Caco-2 (cell line): Measurements from ENCODE around the gene SCAF8. TPM values are rescaled to one million over a fixed set of nuclear protein-coding genes. Genes with fewer than 3 reads are reported as not detected.
A peak's percentile ranks its signal among the peaks of the same experiment; 100 is the strongest.

Experiments used
- BruUV-seq: library from RNA; stranded (reverse); fragments of 400-500 nt; replicated peaks from 2 replicates; lab custom pipeline; 2021; lab: Mats Ljungman, UMichigan
- CTCF ChIA-PET: fragments of 300-600 bp; sonication (Branson Sonifier 250); formaldehyde crosslinking; loops from one replicate; lab custom pipeline; 2022; ENCODE audit warnings: antibody characterized with exemption; lab: Charles Lee
- POLR2A ChIA-PET: fragments of 300-600 bp; sonication (Branson Sonifier 250); formaldehyde crosslinking; loops from one replicate; lab custom pipeline; 2022; ENCODE audit warnings: antibody characterized with exemption; lab: Charles Lee
- DNase-seq, 2 experiments: peaks; one replicate each; pipeline versions ENCODE4 v3.0.0 to v3.0.0-alpha.2; 2020 to 2022
- H3K27me3 ChIP-seq: replicated peaks from 2 replicates; pipeline ENCODE4 v1.6.0; 2011; ENCODE audit warnings: low read length; ENCODE audit not compliant: control insufficient read depth, insufficient read depth
- H3K36me3 ChIP-seq: 2 replicates; pipeline ENCODE4 v1.5.1; 2011; ENCODE audit warnings: low read length; ENCODE audit not compliant: control insufficient read depth, insufficient read depth
- H3K4me1 ChIP-seq: fragments of 250-450 bp; sonication (Bioruptor Pico); 2 replicates; pipeline ENCODE4 v1.5.1; 2020; ENCODE audit warnings: mild to moderate bottlenecking
- H3K4me3 ChIP-seq: 2 replicates; pipeline ENCODE4 v1.5.1; 2011; ENCODE audit warnings: low read depth, mild to moderate bottlenecking, control low read depth, low read length
- H3K9me3 ChIP-seq: fragments of 250-450 bp; sonication (Bioruptor Pico); 2 replicates; pipeline ENCODE4 v1.5.1; 2020; ENCODE audit warnings: mild to moderate bottlenecking, moderate library complexity
- H3K27ac Mint-ChIP-seq: one replicate; pipeline ENCODE4 v1.8.0; 2022; ENCODE audit warnings: mixed read lengths; ENCODE audit not compliant: unreplicated experiment
- H3K27me3 Mint-ChIP-seq: one replicate; pipeline ENCODE4 v1.8.0; 2022; ENCODE audit warnings: mixed read lengths; ENCODE audit not compliant: insufficient read depth, unreplicated experiment
- H3K36me3 Mint-ChIP-seq: one replicate; pipeline ENCODE4 v1.8.0; 2022; ENCODE audit warnings: mild to moderate bottlenecking, mixed read lengths; ENCODE audit not compliant: insufficient read depth, unreplicated experiment
- H3K4me1 Mint-ChIP-seq: one replicate; pipeline ENCODE4 v1.8.0; 2022; ENCODE audit warnings: low read depth, mixed read lengths; ENCODE audit not compliant: unreplicated experiment
- H3K4me3 Mint-ChIP-seq: one replicate; pipeline ENCODE4 v1.8.0; 2022; ENCODE audit warnings: mild to moderate bottlenecking, moderate library complexity, mixed read lengths; ENCODE audit not compliant: unreplicated experiment
- H3K9me3 Mint-ChIP-seq: one replicate; pipeline ENCODE4 v1.8.0; 2022; ENCODE audit warnings: mixed read lengths; ENCODE audit not compliant: unreplicated experiment
- intact Hi-C: fragments of 100-400 bp; cut with micrococcal nuclease; formaldehyde crosslinking; loops from one replicate; pipeline ENCODE4 v1.10.0; 2022; ENCODE audit not compliant: unreplicated experiment
- total RNA-seq: library from RNA; stranded (reverse); gene quantifications from 2 replicates; pipeline ENCODE4 v1.2.3, GENCODE V29; 2022
- TF ChIP-seq, protein P1 (sequence below), 2 experiments: fragments of 200-600 bp in 1 of 2; IDR thresholded peaks; 1 replicate in 1 of 2; 2 replicates in 1 of 2; pipeline versions ENCODE4 v1.5.1 to v1.8.0; 2011 to 2022; ENCODE audit warnings: antibody characterized with exemption in 1 of 2, control low read depth in 1 of 2, inconsistent platforms in 1 of 2, low read depth in 1 of 2, low read length in 1 of 2, mild to moderate bottlenecking in 1 of 2, moderate library complexity in 1 of 2; ENCODE audit not compliant: insufficient read depth in 1 of 2, severe bottlenecking in 1 of 2, unreplicated experiment in 1 of 2

The SCAF8 gene
- total RNA-seq, 1 experiment from 2014 or later: 45.2 TPM

GRCh38 chr6:154821638-154822037, 88.4 kb downstream of the SCAF8 start:
- H3K4me3 ChIP-seq: no peak overlapping the region
- Mint-ChIP-seq H3K4me1 (no peaks in the 10 kb centered on the region), H3K36me3 (peaks cover 81% of the 10 kb centered on the region), H3K4me3 (no peak overlapping the region), H3K27me3 (no peaks in the 10 kb centered on the region), H3K27ac (no peak overlapping the region), H3K9me3 (no peaks in the 10 kb centered on the region)
- 0 out of 2 replicates have a peak, but pooled peaks cover 1% of the 10 kb centered on the region for H3K36me3 ChIP-seq
- POLR2A ChIA-PET: no interaction called here
- H3K4me1 ChIP-seq: no peaks in the 10 kb centered on the region
- no TSS peak for BruUV-seq
- H3K27me3 ChIP-seq: no peaks in the 10 kb centered on the region
- TF ChIP-seq, protein P1, sequence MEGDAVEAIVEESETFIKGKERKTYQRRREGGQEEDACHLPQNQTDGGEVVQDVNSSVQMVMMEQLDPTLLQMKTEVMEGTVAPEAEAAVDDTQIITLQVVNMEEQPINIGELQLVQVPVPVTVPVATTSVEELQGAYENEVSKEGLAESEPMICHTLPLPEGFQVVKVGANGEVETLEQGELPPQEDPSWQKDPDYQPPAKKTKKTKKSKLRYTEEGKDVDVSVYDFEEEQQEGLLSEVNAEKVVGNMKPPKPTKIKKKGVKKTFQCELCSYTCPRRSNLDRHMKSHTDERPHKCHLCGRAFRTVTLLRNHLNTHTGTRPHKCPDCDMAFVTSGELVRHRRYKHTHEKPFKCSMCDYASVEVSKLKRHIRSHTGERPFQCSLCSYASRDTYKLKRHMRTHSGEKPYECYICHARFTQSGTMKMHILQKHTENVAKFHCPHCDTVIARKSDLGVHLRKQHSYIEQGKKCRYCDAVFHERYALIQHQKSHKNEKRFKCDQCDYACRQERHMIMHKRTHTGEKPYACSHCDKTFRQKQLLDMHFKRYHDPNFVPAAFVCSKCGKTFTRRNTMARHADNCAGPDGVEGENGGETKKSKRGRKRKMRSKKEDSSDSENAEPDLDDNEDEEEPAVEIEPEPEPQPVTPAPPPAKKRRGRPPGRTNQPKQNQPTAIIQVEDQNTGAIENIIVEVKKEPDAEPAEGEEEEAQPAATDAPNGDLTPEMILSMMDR (IDR thresholded peaks at IDR 0.05; ENCODE audit: insufficient read depth in 1 of 2, low read depth in 1 of 2, low read length in 1 of 2, severe bottlenecking in 1 of 2, unreplicated experiment in 1 of 2): no peak
- CTCF ChIA-PET: no interaction called here
- DNase-seq: no peak
- no peaks in the 10 kb centered on the region for H3K9me3 ChIP-seq
- intact Hi-C loops: no loop called here

DNA sequence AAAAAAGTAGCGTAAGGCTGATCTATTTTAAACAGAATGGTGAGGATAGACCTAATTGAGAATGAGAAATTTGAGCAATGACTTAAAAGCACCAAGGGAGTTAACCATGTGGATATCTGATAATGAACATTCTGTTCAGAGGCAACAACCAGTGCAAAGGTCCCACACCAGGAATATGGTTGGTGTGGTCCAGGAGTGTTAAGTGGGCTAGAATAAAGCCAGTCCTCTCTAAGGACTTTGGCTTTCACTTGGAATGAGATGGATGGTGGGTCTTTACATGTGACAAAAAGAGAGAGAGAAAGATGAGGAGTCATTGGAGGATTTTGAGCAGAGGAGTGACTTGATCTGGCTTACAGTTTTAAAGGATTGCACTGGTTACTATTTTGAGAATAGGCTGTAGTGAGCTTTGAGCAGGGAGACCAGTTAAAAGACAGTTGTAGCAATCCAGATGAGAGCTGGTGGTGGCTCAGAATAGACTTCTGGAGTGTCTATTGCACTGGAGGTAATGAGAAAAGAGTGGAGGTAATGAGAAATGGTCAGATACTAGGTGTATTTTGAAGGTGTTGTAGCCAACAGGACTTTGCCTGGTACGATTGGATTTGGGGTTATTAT, 89.8 kb downstream of the SCAF8 start:
- Mint-ChIP-seq H3K36me3 (peaks cover 79% of the 10 kb centered on the region), H3K27me3 (no peaks in the 10 kb centered on the region), H3K4me1 (no peaks in the 10 kb centered on the region), H3K27ac (peak overlapping the region; percentile 50), H3K4me3 (no peak overlapping the region), H3K9me3 (no peaks in the 10 kb centered on the region)
- intact Hi-C loops: no loop called here
- H3K4me3 ChIP-seq: no peak overlapping the region
- BruUV-seq: no TSS peak
- 0 out of 2 replicates have a peak, but pooled peaks cover 1% of the 10 kb centered on the region for H3K36me3 ChIP-seq
- ChIA-PET POLR2A (no interaction called here), CTCF (no interaction called here)
- TF ChIP-seq, protein P1 (IDR thresholded peaks at IDR 0.05; ENCODE audit: insufficient read depth in 1 of 2, low read depth in 1 of 2, low read length in 1 of 2, severe bottlenecking in 1 of 2, unreplicated experiment in 1 of 2): no peak
- H3K27me3 ChIP-seq: no peaks in the 10 kb centered on the region
- DNase-seq: no peak
- no peaks in the 10 kb centered on the region for H3K4me1 ChIP-seq
- H3K9me3 ChIP-seq: no peaks in the 10 kb centered on the region

DNA sequence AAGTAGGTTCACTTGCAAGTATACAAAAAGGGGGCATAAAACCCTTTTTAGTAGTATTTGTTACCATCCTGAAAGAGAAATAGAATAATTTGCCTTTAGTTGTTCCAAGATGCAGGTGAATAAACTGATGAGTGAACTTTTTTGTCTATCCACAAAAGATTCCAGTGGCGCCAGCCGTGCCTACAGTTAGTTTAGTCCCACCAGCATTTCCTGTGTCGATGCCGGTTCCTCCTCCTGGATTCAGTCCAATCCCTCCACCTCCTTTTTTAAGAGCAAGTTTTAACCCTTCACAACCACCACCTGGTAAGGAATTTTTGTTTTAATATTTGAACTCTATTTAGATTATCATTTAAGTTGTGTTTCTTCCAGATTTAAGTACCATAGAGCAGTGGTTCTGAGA, 90.9 kb downstream of the SCAF8 start:
- H3K36me3 Mint-ChIP-seq: peaks cover 75% of the 10 kb centered on the region
- no peak overlapping the region for H3K27ac Mint-ChIP-seq
- CTCF ChIA-PET: no interaction called here
- TF ChIP-seq, protein P1 (IDR thresholded peaks at IDR 0.05; ENCODE audit: insufficient read depth in 1 of 2, low read depth in 1 of 2, low read length in 1 of 2, severe bottlenecking in 1 of 2, unreplicated experiment in 1 of 2): no peak
- no peak overlapping the region for H3K4me3 ChIP-seq
- no peaks in the 10 kb centered on the region for H3K9me3 ChIP-seq
- H3K27me3 ChIP-seq: no peaks in the 10 kb centered on the region
- H3K36me3 ChIP-seq: 0 out of 2 replicates have a peak, but pooled peaks cover 1% of the 10 kb centered on the region
- POLR2A ChIA-PET: no interaction called here
- no TSS peak for BruUV-seq
- H3K4me1 Mint-ChIP-seq: no peaks in the 10 kb centered on the region
- DNase-seq: no peak
- H3K9me3 Mint-ChIP-seq: no peaks in the 10 kb centered on the region
- no peaks in the 10 kb centered on the region for H3K27me3 Mint-ChIP-seq
- no peak overlapping the region for H3K4me3 Mint-ChIP-seq
- intact Hi-C loops: no loop called here
- no peaks in the 10 kb centered on the region for H3K4me1 ChIP-seq
